RWPE1 (cell line): ENCODE data around the gene ZNF668.

Experiments used
- CTCF ChIA-PET: fragments of 350-600 bp; sonication (Branson Sonifier 250); formaldehyde crosslinking; extraction: SDS; loops from one replicate; lab custom pipeline; 2021; lab: Yijun Ruan, JAX
- POLR2A ChIA-PET: fragments of 400-600 bp; formaldehyde crosslinking; extraction: SDS; loops from one replicate; lab custom pipeline; 2020; ENCODE audit warnings: antibody characterized with exemption; ENCODE audit not compliant: low non-redundant PET; lab: Yijun Ruan, JAX
- DNase-seq: peaks from one replicate; pipeline ENCODE4 v3.0.0; 2012; ENCODE audit warnings: low spot score
- H3K27ac ChIP-seq: fragments of 450-650 bp; 2 replicates; pipeline ENCODE4 v1.5.1; 2017
- CTCF ChIP-seq: fragments of 450-650 bp; conservative IDR thresholded peaks from 2 replicates; pipeline ENCODE4 v1.5.1; 2017; ENCODE audit warnings: low read depth, mild to moderate bottlenecking

The ZNF668 gene

GRCh38 chr16:31090540-31090939 lies 16.5 kb upstream of the ZNF668 start:
- CTCF ChIA-PET: no interaction called here
- DNase-seq: no peak
- no peak for TF ChIP-seq CTCF
- POLR2A ChIA-PET: no interaction called here
- peak overlapping the region; percentile 36 for H3K27ac ChIP-seq

- POLR2A ChIA-PET: interaction anchor here (0.7 kb wide), 1 partner anchor 29 kb away, joined by 3 read pairs; no protein-coding TSS in a partner anchor
- CTCF ChIA-PET: interaction anchor here (2.5 kb wide), 1 partner anchor 104 kb away, joined by 11 read pairs; the partner anchor contains the start of gene HSD3B7
- H3K27ac ChIP-seq: peak overlapping the region; percentile 67
- DNase-seq: no peak
- no peak for TF ChIP-seq CTCF
Measured at GRCh38 chr16:31089199-31089598, 15.2 kb upstream of the ZNF668 start.

GRCh38 chr16:31088459-31089183 lies 14.6 kb upstream of the ZNF668 start, which contains the start of gene PRSS53:
Gene PRSS53 (minus strand): TSS chr16:31088943. CDS start chr16:31088809, 134 bp downstream.
- TF ChIP-seq CTCF: no peak
- DNase-seq: no peak
- peak within 1 kb of the TSS; percentile 67 for H3K27ac ChIP-seq
- CTCF ChIA-PET: interaction anchor here (2.5 kb wide), 1 partner anchor 104 kb away, joined by 11 read pairs; the partner anchor contains the start of gene HSD3B7
- POLR2A ChIA-PET: no interaction called here

- H3K27ac ChIP-seq: peak overlapping the region; percentile 67
- TF ChIP-seq CTCF: no peak
- POLR2A ChIA-PET: no interaction called here
- no peak for DNase-seq
- CTCF ChIA-PET: interaction anchor here (2.5 kb wide), 1 partner anchor 103 kb away, joined by 11 read pairs; the partner anchor contains the start of gene HSD3B7
Measured at GRCh38 chr16:31087971-31088370, 13.9 kb upstream of the ZNF668 start.

- no peak for TF ChIP-seq CTCF
- H3K27ac ChIP-seq: peak overlapping the region; percentile 67
- no peak for DNase-seq
- CTCF ChIA-PET: interaction anchor here (2.5 kb wide), 1 partner anchor 102 kb away, joined by 11 read pairs; the partner anchor contains the start of gene HSD3B7
- POLR2A ChIA-PET: no interaction called here
Measured at GRCh38 chr16:31087481-31087880, 13.4 kb upstream of the ZNF668 start.

- POLR2A ChIA-PET: no interaction called here
- CTCF ChIA-PET: interaction anchor here (0.5 kb wide), 1 partner anchor 86 kb away, joined by 3 read pairs; no protein-coding TSS in a partner anchor
- H3K27ac ChIP-seq: peak overlapping the region; percentile 67
- TF ChIP-seq CTCF: no peak
- no peak for DNase-seq
Measured at GRCh38 chr16:31086629-31086906, 12.5 kb upstream of the ZNF668 start.
